NOMO-1 (cell line): ENCODE data around the gene PDGFRA.

Experiments used
- DNase-seq, 2 experiments: peaks; one replicate each; lab custom pipeline; 2025; ENCODE audit not compliant: unreplicated experiment in 2 of 2; lab: John Stamatoyannopoulos, UW

PDGFRA gene

GRCh38 chr4:54254915-54255246 lies 25.8 kb downstream of the PDGFRA start:
- DNase-seq: no peak

GRCh38 chr4:54255881-54256280 lies 26.8 kb downstream of the PDGFRA start:
- DNase-seq: no peak

- no peak for DNase-seq
These were observed 27.7 kb downstream of the PDGFRA start for GRCh38 chr4:54256491-54257486.

GRCh38 chr4:54265366-54265765 lies 36.3 kb downstream of the PDGFRA start:
- no peak for DNase-seq

GRCh38 chr4:54268151-54268550 lies 39.1 kb downstream of the PDGFRA start:
- no peak for DNase-seq

GRCh38 chr4:54271464-54271863 lies 42.4 kb downstream of the PDGFRA start:
- DNase-seq: no peak

GRCh38 chr4:54272051-54272450 lies 43.0 kb downstream of the PDGFRA start:
- DNase-seq: no peak

GRCh38 chr4:54274264-54274663 lies 45.2 kb downstream of the PDGFRA start:
- DNase-seq: no peak

GRCh38 chr4:54274795-54275665 lies 45.9 kb downstream of the PDGFRA start:
- DNase-seq: no peak

GRCh38 chr4:54276641-54277430 lies 47.7 kb downstream of the PDGFRA start:
- peak in 1 of 2 experiments; percentile 24 for DNase-seq

- DNase-seq: peak; percentile 16 to 59
These were observed 48.6 kb downstream of the PDGFRA start for GRCh38 chr4:54277691-54278090.

- no peak for DNase-seq
These were observed 49.1 kb downstream of the PDGFRA start for GRCh38 chr4:54278216-54278615.

GRCh38 chr4:54281054-54281766 lies 52.1 kb downstream of the PDGFRA start:
- DNase-seq: peak in 1 of 2 experiments; percentile 17

- DNase-seq: no peak
These were observed 53.7 kb downstream of the PDGFRA start for GRCh38 chr4:54282837-54283236.

- no peak for DNase-seq
These were observed 60.2 kb downstream of the PDGFRA start for GRCh38 chr4:54289316-54289715.

GRCh38 chr4:54290980-54291379 lies 61.9 kb downstream of the PDGFRA start:
- no peak for DNase-seq

- no peak for DNase-seq
These were observed 67.6 kb downstream of the PDGFRA start for GRCh38 chr4:54296548-54297203.

GRCh38 chr4:54308110-54308509 lies 79.0 kb downstream of the PDGFRA start:
- DNase-seq: no peak
